ENCODE measurements around the gene GOLGA8M.
"Not testable (repeated sequence)": the region's sequence is repeated elsewhere in the genome, so short reads cannot be mapped to it uniquely, and the experiment has no call there.

Gene GOLGA8M, protein sequence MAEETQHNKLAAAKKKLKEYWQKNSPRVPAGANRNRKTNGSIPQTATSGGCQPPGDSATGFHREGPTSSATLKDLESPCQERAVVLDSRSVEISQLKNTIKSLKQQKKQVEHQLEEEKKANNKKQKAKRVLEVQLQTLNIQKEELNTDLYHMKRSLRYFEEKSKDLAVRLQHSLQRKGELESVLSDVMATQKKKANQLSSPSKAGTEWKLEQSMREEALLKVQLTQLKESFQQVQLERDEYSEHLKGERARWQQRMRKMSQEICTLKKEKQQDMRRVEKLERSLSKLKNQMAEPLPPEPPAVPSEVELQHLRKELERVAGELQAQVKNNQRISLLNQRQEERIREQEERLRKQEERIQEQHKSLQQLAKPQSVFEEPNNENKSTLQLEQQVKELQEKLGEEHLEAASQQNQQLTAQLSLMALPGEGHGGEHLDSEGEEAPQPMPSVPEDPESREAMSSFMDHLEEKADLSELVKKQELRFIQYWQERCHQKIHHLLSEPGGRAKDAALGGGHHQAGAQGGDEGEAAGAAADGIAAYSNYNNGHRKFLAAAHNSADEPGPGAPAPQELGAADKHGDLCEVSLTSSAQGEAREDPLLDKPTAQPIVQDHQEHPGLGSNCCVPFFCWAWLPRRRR

GRCh38 chr15:28712270-28712669, at the start of gene GOLGA8M:
Gene GOLGA8M (minus strand): TSS chr15:28712421. CDS start chr15:28712323, 98 bp downstream.
- DNase-seq (ENCODE audit: low read depth) = not testable (repeated sequence)

GRCh38 chr15:28742890-28743289, 30.7 kb upstream of the GOLGA8M start:
- DNase-seq (ENCODE audit: low read depth) = not testable (repeated sequence)

- peak; percentile 12 for DNase-seq (ENCODE audit: low read depth)
Measured at GRCh38 chr15:28738590-28739292, 26.5 kb upstream of the GOLGA8M start.

GRCh38 chr15:28738200-28738561, 26.0 kb upstream of the GOLGA8M start:
- not testable (repeated sequence) for DNase-seq (ENCODE audit: low read depth)

DNA sequence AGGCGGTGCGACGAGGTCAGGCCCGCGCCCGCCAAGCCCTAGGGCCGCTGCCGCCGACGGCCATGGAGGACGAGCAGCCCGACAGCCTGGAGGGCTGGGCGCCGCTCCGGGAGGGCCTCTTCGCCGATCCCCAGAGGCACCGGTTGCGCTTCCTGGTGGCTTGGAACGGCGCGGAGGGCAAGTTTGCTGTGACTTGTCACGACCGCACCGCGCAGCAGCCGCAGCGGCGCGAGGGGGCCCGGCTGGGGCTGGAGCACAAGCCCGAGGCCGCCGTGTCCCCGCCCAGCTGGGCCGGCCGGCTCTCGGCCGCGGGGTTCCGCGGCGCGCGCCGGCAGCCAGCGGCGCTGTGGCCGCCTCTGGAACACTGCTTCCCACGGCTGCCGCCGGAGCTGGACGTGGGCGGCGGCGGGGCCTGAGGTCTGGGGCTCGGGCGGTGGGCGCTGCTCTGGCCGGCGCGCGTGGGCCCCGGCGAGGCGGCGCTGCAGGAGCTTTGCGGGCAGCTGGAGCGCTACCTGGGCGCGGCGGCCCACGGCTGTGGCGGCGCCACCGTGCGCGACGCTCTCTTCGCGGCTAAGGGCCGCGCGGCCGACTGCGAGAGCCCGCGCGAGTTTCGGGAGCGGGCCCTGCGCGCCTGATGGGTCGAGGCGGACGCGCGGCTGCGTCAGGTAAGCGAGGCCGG, 25.4 kb upstream of the GOLGA8M start:
- peak; percentile 20 for DNase-seq (ENCODE audit: low read depth)

DNA sequence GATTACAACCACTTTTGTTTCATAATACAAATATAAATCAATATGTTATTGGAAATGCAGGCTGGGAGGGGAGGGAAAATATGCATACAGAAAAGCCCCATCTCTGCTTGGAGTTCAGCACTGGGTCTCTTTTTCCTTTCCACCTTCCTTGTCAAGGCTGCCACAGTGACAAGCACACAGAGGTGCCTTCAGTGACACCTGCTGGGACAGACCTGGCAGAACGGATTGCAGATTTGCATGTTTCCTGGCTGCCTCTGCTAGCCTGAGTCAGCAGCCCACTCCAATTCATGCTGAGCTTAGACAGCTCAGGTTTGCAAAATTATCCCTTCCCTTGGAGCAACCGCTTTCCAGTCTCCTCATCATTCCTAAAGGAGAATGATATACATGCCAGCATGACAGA, 15.8 kb upstream of the GOLGA8M start:
- DNase-seq (ENCODE audit: low read depth) = peak; percentile 25

DNA sequence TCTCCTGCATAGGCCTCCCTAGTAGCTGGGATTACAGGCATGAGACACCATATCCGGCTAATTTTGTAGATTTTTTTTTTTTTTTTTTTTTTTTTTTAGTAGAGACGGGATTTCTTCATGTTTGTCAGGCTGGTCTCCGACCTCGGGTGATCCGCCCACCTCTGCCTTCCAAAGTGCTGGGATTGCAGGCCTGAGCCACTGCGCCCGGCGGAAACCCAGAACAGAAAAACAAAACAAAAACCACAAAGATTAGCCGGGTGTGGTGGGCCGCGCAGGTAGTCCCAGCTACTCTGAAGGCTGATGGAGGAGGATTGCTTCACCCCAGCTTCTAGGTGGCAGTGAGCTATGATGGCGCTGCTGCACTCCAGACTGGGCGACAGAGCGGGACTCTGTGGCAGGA, 14.8 kb upstream of the GOLGA8M start:
- DNase-seq (ENCODE audit: low read depth) = not testable (repeated sequence)

DNA sequence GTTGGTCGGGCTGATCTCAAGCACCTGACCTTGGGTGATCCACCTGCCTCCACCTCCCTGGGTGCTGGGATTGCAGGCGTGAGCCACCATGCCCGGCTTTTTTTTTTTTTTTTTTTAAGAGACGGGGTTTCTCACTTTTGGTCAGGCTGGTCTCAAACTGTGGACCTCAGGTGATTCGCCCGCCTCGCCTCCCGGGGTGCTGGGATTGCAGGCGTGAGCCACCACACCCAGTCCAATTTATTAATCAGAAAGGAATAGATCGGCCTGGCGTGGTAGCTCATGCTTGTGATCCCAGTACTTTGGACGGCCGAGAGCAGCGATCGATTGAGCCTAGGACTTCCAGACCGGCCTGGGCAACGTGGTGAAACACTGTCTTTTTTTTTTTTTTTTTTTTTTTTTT, 13.9 kb upstream of the GOLGA8M start:
- DNase-seq (ENCODE audit: low read depth) = no peak

GRCh38 chr15:28725556-28725955, 13.3 kb upstream of the GOLGA8M start:
- no peak for DNase-seq (ENCODE audit: low read depth)

GRCh38 chr15:28723986-28724385, 11.8 kb upstream of the GOLGA8M start:
- DNase-seq (ENCODE audit: low read depth) = not testable (repeated sequence)

GRCh38 chr15:28719626-28720025, 7.4 kb upstream of the GOLGA8M start:
- DNase-seq (ENCODE audit: low read depth) = not testable (repeated sequence)

GRCh38 chr15:28718576-28718975, 6.4 kb upstream of the GOLGA8M start:
- not testable (repeated sequence) for DNase-seq (ENCODE audit: low read depth)

GRCh38 chr15:28714176-28714575, 2.0 kb upstream of the GOLGA8M start:
- DNase-seq (ENCODE audit: low read depth) = not testable (repeated sequence)

GRCh38 chr15:28703927-28704326, 8.3 kb downstream of the GOLGA8M start:
- not testable (repeated sequence) for DNase-seq (ENCODE audit: low read depth)

DNA sequence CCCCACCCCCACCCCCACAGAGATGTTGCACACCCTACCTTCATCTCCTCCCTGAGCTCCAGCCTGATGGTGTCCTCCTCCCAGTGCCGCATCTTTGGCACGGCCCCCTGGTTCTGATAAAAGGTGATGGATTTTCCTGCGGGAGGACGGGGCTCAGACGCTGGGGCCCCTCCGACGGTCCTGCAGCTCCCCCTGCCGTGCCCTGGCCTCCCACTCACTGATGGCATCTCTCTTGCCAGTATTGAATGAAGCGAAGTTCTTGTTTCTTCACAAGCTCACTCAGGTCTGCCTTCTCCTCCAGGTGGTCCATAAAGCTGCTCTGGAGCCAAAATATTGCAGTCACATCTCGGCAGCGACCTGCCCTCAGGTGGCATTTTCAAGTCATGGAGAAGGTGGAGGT, 9.8 kb downstream of the GOLGA8M start:
- DNase-seq (ENCODE audit: low read depth) = not testable (repeated sequence)

GRCh38 chr15:28694006-28694751, 18.0 kb downstream of the GOLGA8M start:
- not testable (repeated sequence) for DNase-seq (ENCODE audit: low read depth)

DNA sequence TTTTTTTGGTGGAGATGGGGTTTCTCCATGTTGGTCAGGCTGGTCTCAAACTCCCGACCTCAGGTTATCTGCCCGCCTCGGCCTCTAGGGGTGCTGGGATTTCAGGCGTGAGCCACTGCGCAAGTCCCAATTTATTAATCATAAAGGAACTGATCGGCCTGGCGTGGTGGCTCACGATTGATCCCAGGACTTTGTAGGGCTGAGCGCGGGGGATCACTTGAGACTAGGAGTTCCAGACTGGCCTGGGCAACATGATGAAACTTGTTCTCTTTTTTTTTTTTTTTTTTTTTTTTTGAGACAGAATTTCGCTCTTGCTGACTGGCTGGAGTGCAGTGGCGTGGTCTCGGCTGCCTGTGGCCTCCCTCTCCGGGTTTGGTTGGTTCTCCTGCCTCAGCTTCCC, 19.2 kb downstream of the GOLGA8M start:
- not testable (repeated sequence) for DNase-seq (ENCODE audit: low read depth)

DNA sequence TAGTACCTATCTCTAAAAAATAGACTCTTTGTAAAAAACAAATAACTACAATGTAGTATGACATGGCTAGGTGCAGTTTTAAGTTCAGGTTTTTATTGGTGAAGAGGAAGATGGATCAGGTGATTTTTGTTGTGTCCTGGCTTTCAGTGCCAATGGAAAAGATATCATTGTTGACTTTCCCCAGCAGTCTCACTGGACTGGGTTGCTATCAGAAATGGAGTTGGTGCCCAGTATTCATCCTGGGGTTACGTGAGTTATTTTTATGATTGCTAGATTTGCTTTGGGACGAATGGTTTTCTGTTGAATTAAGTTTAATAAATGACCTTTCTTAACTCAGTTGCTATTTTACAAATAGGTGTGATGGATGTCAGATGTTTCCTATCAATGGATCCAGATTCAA, 38.7 kb downstream of the GOLGA8M start:
- DNase-seq (ENCODE audit: low read depth) = not testable (repeated sequence)

DNA sequence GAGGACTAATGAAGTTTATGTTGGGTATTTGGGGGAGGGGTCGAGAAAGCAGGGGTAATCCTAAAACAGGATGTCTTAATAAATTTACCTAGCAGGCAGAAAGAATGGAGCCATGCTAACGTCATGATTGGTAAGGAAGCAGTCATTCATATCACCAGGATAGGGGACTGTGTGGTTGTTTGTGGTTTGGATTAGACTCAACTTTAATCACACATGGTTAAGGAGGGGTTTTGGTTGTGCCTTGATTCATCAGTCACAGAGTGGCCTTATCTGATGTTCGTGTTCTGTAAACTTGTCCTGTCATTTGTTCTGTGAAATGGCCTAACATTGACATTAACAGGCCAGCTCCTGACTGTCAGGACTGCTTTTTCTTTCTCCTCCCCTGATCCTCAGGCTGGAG, 40.1 kb downstream of the GOLGA8M start:
- DNase-seq (ENCODE audit: low read depth) = not testable (repeated sequence)

GRCh38 chr15:28666402-28666801, 45.8 kb downstream of the GOLGA8M start:
- not testable (repeated sequence) for DNase-seq (ENCODE audit: low read depth)

- not testable (repeated sequence) for DNase-seq (ENCODE audit: low read depth)
Measured at GRCh38 chr15:28664575-28664974, 47.6 kb downstream of the GOLGA8M start.

All from activated T-cell treated with anti-CD3 and anti-CD28 coated beads for 24 hours (primary cell).